H9 (cell line): ENCODE results near the gene SMARCA2. TPM values are rescaled to one million over a fixed set of nuclear protein-coding genes. Genes with fewer than 3 reads are reported as not detected.
A peak's percentile ranks its signal among the peaks of the same experiment; 100 is the strongest.

Experiments used
- DNase-seq: peaks from one replicate; pipeline ENCODE4 v3.0.0-alpha.2; 2017
- H2AFZ ChIP-seq: one replicate; pipeline ENCODE4 v1.6.1; 2013; ENCODE audit warnings: mild to moderate bottlenecking, low read length, control low read depth, moderate library complexity
- H2AK5ac ChIP-seq: 2 replicates; pipeline ENCODE4 v1.6.1; 2013; ENCODE audit warnings: low read length, control low read depth, mixed read lengths; ENCODE audit not compliant: insufficient read length
- H2BK120ac ChIP-seq: one replicate; pipeline ENCODE4 v1.6.1; 2013; ENCODE audit warnings: low read depth, mild to moderate bottlenecking, low read length, control low read depth, inconsistent platforms; ENCODE audit not compliant: poor library complexity, severe bottlenecking
- H2BK12ac ChIP-seq: 2 replicates; pipeline ENCODE4 v1.6.1; 2013; ENCODE audit warnings: low read length, control low read depth, mixed read lengths, low read depth; ENCODE audit not compliant: insufficient read length
- H2BK15ac ChIP-seq: 2 replicates; pipeline ENCODE4 v1.6.1; 2013; ENCODE audit warnings: low read depth, low read length, control low read depth
- H2BK20ac ChIP-seq: one replicate; pipeline ENCODE4 v1.6.1; 2013; ENCODE audit warnings: low read depth, mild to moderate bottlenecking, low read length, control low read depth, inconsistent platforms; ENCODE audit not compliant: poor library complexity, severe bottlenecking
- H2BK5ac ChIP-seq: 2 replicates; pipeline ENCODE4 v1.6.1; 2013; ENCODE audit warnings: low read length, control low read depth, mixed read lengths; ENCODE audit not compliant: insufficient read length
- H3K14ac ChIP-seq: 2 replicates; pipeline ENCODE4 v1.6.1; 2013; ENCODE audit warnings: low read length, control low read depth; ENCODE audit not compliant: insufficient read depth
- H3K18ac ChIP-seq: 2 replicates; pipeline ENCODE4 v1.6.1; 2013; ENCODE audit warnings: low read depth, mild to moderate bottlenecking, mixed read lengths, low read length, control low read depth; ENCODE audit not compliant: insufficient read length
- H3K23ac ChIP-seq: 2 replicates; pipeline ENCODE4 v1.6.1; 2013; ENCODE audit warnings: low read length, control low read depth, mixed read lengths, low read depth; ENCODE audit not compliant: insufficient read length
- H3K23me2 ChIP-seq: 2 replicates; pipeline ENCODE4 v1.6.1; 2013; ENCODE audit warnings: low read depth, mild to moderate bottlenecking, mixed read lengths, low read length, control low read depth; ENCODE audit not compliant: insufficient read length, poor library complexity, severe bottlenecking
- H3K27ac ChIP-seq: 2 replicates; pipeline ENCODE4 v1.5.1; 2013; ENCODE audit warnings: low read length, control low read depth, mixed read lengths, low read depth; ENCODE audit not compliant: insufficient read length
- H3K27me3 ChIP-seq: 2 replicates; pipeline ENCODE4 v1.6.1; 2013; ENCODE audit warnings: low read length, control low read depth, inconsistent platforms; ENCODE audit not compliant: insufficient read depth
- H3K4ac ChIP-seq: 2 replicates; pipeline ENCODE4 v1.6.1; 2013; ENCODE audit warnings: low read depth, mild to moderate bottlenecking, control low read depth, inconsistent platforms, low read length, moderate library complexity
- H3K4me1 ChIP-seq: 2 replicates; pipeline ENCODE4 v1.6.1; 2013; ENCODE audit warnings: low read length, control low read depth, inconsistent platforms; ENCODE audit not compliant: insufficient read depth
- H3K4me2 ChIP-seq: 2 replicates; pipeline ENCODE4 v1.6.1; 2013; ENCODE audit warnings: low read length, control low read depth, mixed read lengths; ENCODE audit not compliant: insufficient read length, insufficient read depth
- H3K56ac ChIP-seq: 2 replicates; pipeline ENCODE4 v1.6.1; 2013; ENCODE audit warnings: low read depth, mild to moderate bottlenecking, mixed read lengths, low read length, control low read depth; ENCODE audit not compliant: insufficient read length
- H3K79me1 ChIP-seq: 2 replicates; pipeline ENCODE4 v1.6.1; 2013; ENCODE audit warnings: low read depth, mild to moderate bottlenecking, moderate library complexity, low read length, control low read depth, inconsistent platforms; ENCODE audit not compliant: insufficient read depth, poor library complexity, severe bottlenecking
- H3K79me2 ChIP-seq: 2 replicates; pipeline ENCODE4 v1.6.1; 2013; ENCODE audit warnings: low read length, control low read depth, inconsistent platforms; ENCODE audit not compliant: insufficient read depth
- H3K9ac ChIP-seq: 2 replicates; pipeline ENCODE4 v1.6.1; 2013; ENCODE audit warnings: low read length, control low read depth, mixed read lengths; ENCODE audit not compliant: insufficient read length; ENCODE audit errors: extremely low read depth
- H3K9me3 ChIP-seq: one replicate; pipeline ENCODE4 v1.6.1; 2013; ENCODE audit warnings: low read depth, low read length, inconsistent platforms; ENCODE audit not compliant: control insufficient read depth
- H3T11ph ChIP-seq: one replicate; pipeline ENCODE4 v1.6.1; 2013; ENCODE audit warnings: mild to moderate bottlenecking, low read length, control low read depth, inconsistent platforms
- H4K20me1 ChIP-seq: one replicate; pipeline ENCODE4 v1.6.1; 2013; ENCODE audit not compliant: control insufficient read depth, insufficient read length, insufficient read depth
- H4K5ac ChIP-seq: 2 replicates; pipeline ENCODE4 v1.6.1; 2013; ENCODE audit warnings: low read depth, mild to moderate bottlenecking, mixed read lengths, low read length, control low read depth; ENCODE audit not compliant: insufficient read length
- H4K8ac ChIP-seq: replicated peaks from 2 replicates; pipeline ENCODE4 v1.6.1; 2013; ENCODE audit warnings: low read length, control low read depth, mixed read lengths, low read depth; ENCODE audit not compliant: insufficient read length
- H4K91ac ChIP-seq: 2 replicates; pipeline ENCODE4 v1.6.1; 2013; ENCODE audit warnings: low read depth, mild to moderate bottlenecking, moderate library complexity, mixed read lengths, low read length, control low read depth; ENCODE audit not compliant: insufficient read length
- H3K27ac Mint-ChIP-seq, 3 experiments: 2 replicates in 2 of 3; 3 replicates in 1 of 3; pipeline ENCODE4 v1.8.0; 2020 to 2021; ENCODE audit warnings: mixed read lengths in 3 of 3, mild to moderate bottlenecking in 1 of 3, moderate library complexity in 1 of 3
- H3K27me3 Mint-ChIP-seq: 2 replicates; pipeline ENCODE4 v1.8.0; 2021; ENCODE audit warnings: low read depth, mild to moderate bottlenecking, moderate library complexity, mixed read lengths
- H3K36me3 Mint-ChIP-seq, 3 experiments: 2 replicates in 2 of 3; 3 replicates in 1 of 3; pipeline ENCODE4 v1.8.0; 2020 to 2021; ENCODE audit warnings: low read depth in 3 of 3, mixed read lengths in 3 of 3; ENCODE audit not compliant: insufficient read depth in 1 of 3
- H3K4me1 Mint-ChIP-seq, 2 experiments: 2 replicates each; pipeline ENCODE4 v1.8.0; 2020; ENCODE audit warnings: mixed read lengths in 2 of 2
- H3K4me3 Mint-ChIP-seq, 2 experiments: 2 replicates in 1 of 2; 3 replicates in 1 of 2; pipeline ENCODE4 v1.8.0; 2020 to 2021; ENCODE audit warnings: mild to moderate bottlenecking in 2 of 2, mixed read lengths in 2 of 2, moderate library complexity in 1 of 2
- H3K9me3 Mint-ChIP-seq, 2 experiments: 2 replicates in 1 of 2; 3 replicates in 1 of 2; pipeline ENCODE4 v1.8.0; 2020; ENCODE audit warnings: mild to moderate bottlenecking in 2 of 2, mixed read lengths in 2 of 2, moderate library complexity in 1 of 2
- WGBS: extraction: QIAGEN DNeasy Blood & Tissue Kit; methylation state at CpG from one replicate; pipeline ENCODE4 v1.1.7; 2013; ENCODE audit warnings: missing lambda C conversion rate, low lambda C conversion rate, mixed read lengths; ENCODE audit not compliant: insufficient read length; ENCODE audit errors: extremely low coverage; 5-methylcytosine and 5-hydroxymethylcytosine counted together
- total RNA-seq: library from RNA; stranded (reverse); gene quantifications from 2 replicates; pipeline ENCODE4 v1.2.1, GENCODE V29; 2021
- TF ChIP-seq, protein P1 (sequence below): fragments of 200-600 bp; sonication (generic); conservative IDR thresholded peaks from 3 replicates; pipeline ENCODE4 v1.8.0; 2021; ENCODE audit warnings: antibody characterized with exemption, mild to moderate bottlenecking

SMARCA2 gene
- total RNA-seq, 1 experiment from 2014 or later: 15.3 TPM

DNA sequence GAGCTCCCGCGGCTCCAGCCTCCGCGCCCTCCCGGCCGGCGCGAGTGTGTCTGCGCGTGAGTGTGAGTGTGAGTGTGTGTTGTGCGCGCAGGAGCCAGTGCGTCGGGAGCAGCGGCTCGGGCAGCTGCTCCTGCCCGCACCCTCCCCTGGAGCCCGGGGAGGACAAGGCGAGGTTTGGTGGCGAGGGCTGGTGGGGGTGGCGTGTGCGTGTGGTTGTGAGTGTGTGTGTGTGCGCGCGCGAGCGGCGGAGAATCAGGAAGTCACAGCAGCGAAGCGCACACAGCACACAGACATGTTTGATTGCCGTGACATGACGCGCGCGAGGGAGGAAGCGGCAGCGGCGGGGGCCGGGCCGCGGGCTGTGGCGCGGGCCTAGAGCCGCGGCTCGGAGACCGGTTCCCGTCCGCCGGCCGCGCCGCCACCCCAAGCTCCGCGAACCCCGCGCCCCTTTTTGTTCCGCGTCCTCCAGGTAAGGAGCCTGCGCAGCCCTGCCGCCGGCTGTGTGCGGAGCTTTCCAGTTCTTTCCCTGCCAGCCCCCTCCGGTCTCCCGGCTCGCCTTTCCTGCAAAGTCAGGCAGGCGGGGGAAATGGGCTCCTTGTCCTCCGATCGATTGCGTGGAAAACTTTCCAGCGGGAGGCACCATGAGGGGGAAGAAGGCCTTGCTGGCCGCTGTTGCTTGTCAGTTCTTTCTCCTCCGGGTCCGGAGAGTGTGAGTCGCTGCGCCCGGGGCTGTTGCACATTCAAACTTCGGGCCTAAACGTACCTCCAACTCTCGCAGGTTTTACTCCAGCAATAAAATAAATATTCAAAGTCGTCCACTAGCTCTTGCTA, 2.4 kb downstream of the SMARCA2 start:
- Histone ChIP-seq H3K56ac (no peak overlapping the region), H3K9me3 (no peaks in the 10 kb centered on the region), H4K8ac (no peak overlapping the region), H3T11ph (no peak overlapping the region), H3K79me2 (no peaks in the 10 kb centered on the region), H3K4me2 (peak overlapping the region; percentile 95), H4K91ac (no peak overlapping the region), H3K23me2 (peaks cover 36% of the 10 kb centered on the region), H3K4me1 (peaks cover 5% of the 10 kb centered on the region; the same call in 1 of the 2 replicates), H3K4ac (no peak overlapping the region), H3K14ac (no peak overlapping the region; the same call in 1 of the 2 replicates), H3K23ac (no peak overlapping the region), H2AK5ac (no peak overlapping the region), H4K20me1 (peaks cover 4% of the 10 kb centered on the region), H2AFZ (no peak overlapping the region), H3K27me3 (peaks cover 15% of the 10 kb centered on the region; the same call in 1 of the 2 replicates), H3K9ac (peak overlapping the region; percentile 56), H4K5ac (no peak overlapping the region), H2BK12ac (no peak overlapping the region), H3K79me1 (no peaks in the 10 kb centered on the region), H3K27ac (no peak overlapping the region), H2BK20ac (no peak overlapping the region), H2BK15ac (no peak overlapping the region), H2BK5ac (no peak overlapping the region), H2BK120ac (no peak overlapping the region), H3K18ac (peak overlapping the region; percentile 70)
- peak overlapping the region; percentile 78 to 92 for H3K4me3 Mint-ChIP-seq
- no peaks in the 10 kb centered on the region; a peak in 1 of 7 replicates for H3K36me3 Mint-ChIP-seq
- TF ChIP-seq, protein P1, sequence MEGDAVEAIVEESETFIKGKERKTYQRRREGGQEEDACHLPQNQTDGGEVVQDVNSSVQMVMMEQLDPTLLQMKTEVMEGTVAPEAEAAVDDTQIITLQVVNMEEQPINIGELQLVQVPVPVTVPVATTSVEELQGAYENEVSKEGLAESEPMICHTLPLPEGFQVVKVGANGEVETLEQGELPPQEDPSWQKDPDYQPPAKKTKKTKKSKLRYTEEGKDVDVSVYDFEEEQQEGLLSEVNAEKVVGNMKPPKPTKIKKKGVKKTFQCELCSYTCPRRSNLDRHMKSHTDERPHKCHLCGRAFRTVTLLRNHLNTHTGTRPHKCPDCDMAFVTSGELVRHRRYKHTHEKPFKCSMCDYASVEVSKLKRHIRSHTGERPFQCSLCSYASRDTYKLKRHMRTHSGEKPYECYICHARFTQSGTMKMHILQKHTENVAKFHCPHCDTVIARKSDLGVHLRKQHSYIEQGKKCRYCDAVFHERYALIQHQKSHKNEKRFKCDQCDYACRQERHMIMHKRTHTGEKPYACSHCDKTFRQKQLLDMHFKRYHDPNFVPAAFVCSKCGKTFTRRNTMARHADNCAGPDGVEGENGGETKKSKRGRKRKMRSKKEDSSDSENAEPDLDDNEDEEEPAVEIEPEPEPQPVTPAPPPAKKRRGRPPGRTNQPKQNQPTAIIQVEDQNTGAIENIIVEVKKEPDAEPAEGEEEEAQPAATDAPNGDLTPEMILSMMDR: no peak
- no peaks in the 10 kb centered on the region; a peak in 1 of 5 replicates for H3K9me3 Mint-ChIP-seq
- no CpG with 5 or more reads among the region's 81 CpGs for WGBS
- H3K27ac Mint-ChIP-seq: 0 out of 7 replicates have a peak overlapping the region, but pooled peaks of 1 of the 3 experiments have one; percentile 77
- peaks cover 96% of the 10 kb centered on the region for H3K27me3 Mint-ChIP-seq
- peak; percentile 52 for DNase-seq
- H3K4me1 Mint-ChIP-seq: peaks cover 32 to 35% of the 10 kb centered on the region in 2 experiments
